ENCODE measurements around the gene SETD7.

GRCh38 chr4:139455126-139455538 is 100.9 kb downstream of the SETD7 start:
- TF ChIP-seq EZH2 (IDR thresholded peaks at IDR 0.05; ENCODE audit: low read length, missing control alignments) (no peak), CTCF (conservative IDR thresholded peaks at IDR 0.05 in 1 of 2, IDR thresholded peaks at IDR 0.05 in 1 of 2; ENCODE audit: low read depth in 1 of 2, low read length in 2 of 2) (no peak)

All from fibroblast of lung (primary cell).